ENCODE measurements around the gene ETAA1. TPM values are rescaled to one million over a fixed set of nuclear protein-coding genes. Genes with fewer than 3 reads are reported as not detected.

ETAA1 gene
- total RNA-seq, 1 experiment from 2014 or later, result 9.5 TPM

DNA sequence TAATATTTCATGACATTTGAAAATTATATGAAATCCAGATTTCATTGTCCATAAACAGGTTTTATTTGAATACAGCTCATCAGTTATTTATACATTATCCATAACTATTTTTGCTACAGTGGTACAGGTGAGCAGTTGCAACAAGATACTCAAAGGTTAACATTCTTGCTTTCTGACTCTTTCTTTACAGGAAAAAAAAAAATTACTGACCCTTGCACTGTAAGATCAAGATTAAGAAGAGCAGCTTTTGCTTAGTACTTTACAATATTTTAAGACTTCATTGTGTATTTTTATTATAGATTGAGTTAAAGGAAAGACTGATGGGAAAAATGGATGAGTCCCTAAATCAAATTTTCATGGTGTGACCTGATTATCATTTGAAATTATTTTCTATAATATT, 11.2 kb downstream of the ETAA1 start:
- H3K36me3 ChIP-seq, result peaks cover 73% of the 10 kb centered on the region
- no peaks in the 10 kb centered on the region; the same call in 1 of the 2 replicates for H3K9me3 ChIP-seq
- no peak overlapping the region for H3K4me3 ChIP-seq
- no peak for DNase-seq
- H3K27me3 ChIP-seq, result no peaks in the 10 kb centered on the region

DNA sequence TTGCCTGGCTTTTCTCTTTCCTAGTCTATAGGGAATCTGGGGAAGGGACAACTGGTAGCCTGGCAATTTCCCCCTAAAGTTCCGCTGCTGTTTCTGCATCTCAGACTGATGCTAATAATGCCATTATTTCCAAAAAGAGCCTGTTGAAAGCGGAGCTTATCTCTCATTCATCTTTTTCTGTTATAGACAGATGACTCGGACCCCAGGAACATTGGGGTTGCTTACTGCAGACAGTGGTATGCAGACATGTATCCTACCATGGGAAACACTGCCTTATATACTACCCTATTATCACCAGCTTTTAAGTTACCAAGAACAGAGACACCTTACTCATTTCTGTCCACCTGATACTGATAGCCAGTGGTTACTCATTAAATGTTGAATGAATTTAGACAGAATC, 15.3 kb downstream of the ETAA1 start:
- DNase-seq, result no peak
- Histone ChIP-seq H3K9me3 (no peaks in the 10 kb centered on the region), H3K27me3 (no peaks in the 10 kb centered on the region), H3K4me3 (no peak overlapping the region), H3K36me3 (peaks cover 36% of the 10 kb centered on the region)

- H3K4me3 ChIP-seq, result no peak overlapping the region
Measured at GRCh38 chr2:67414867-67415266, 17.7 kb downstream of the ETAA1 start.

DNA sequence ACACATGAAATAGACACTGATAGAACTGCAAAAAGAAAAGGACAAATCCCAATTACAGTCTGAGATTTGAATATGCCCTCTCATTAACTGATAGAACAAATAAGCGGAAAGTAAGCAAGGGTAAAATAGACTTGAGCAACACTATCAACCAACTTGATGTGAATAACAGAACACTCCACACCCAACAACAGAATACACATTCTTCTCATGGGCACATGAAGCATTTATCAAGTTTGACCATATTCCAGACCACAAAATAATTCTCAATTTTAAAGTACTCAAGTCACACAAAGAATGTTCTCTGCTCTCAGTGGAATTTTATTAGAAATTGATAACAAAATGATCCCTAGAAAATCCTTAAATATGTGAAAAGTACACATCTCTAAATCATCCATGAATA, 19.0 kb downstream of the ETAA1 start:
- Histone ChIP-seq H3K9me3 (no peaks in the 10 kb centered on the region), H3K36me3 (peaks cover 5% of the 10 kb centered on the region), H3K4me3 (no peak overlapping the region), H3K27me3 (no peaks in the 10 kb centered on the region)
- no peak for DNase-seq

More at GRCh38 chr2:67414867-67415266, 17.7 kb downstream of the ETAA1 start:
- Histone ChIP-seq H3K36me3 (peaks cover 17% of the 10 kb centered on the region), H3K9me3 (no peaks in the 10 kb centered on the region), H3K27me3 (no peaks in the 10 kb centered on the region)
- no peak for DNase-seq

DNA sequence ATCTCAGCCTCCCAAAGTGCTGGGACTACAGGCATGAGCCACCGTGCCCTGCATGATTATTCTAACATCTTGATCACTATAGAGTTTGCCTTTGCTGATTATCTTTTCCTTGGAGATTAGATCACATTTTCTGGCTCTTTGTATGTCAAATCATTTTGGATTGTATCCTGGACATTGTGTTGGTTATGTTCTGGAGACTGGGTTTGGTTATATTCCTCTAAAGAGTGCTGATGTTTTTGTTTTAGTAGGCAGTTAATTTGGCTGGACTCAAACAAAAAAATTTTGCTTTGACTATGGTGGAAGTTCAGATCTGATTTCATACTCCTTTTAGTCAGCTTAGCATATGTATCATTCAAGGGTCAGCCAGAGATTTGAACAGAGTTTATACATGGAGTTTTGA, 26.4 kb downstream of the ETAA1 start:
- Histone ChIP-seq H3K36me3 (no peaks in the 10 kb centered on the region), H3K4me3 (no peak overlapping the region), H3K27me3 (no peaks in the 10 kb centered on the region), H3K9me3 (no peaks in the 10 kb centered on the region; the same call in none of the 2 replicates)
- DNase-seq, result no peak

DNA sequence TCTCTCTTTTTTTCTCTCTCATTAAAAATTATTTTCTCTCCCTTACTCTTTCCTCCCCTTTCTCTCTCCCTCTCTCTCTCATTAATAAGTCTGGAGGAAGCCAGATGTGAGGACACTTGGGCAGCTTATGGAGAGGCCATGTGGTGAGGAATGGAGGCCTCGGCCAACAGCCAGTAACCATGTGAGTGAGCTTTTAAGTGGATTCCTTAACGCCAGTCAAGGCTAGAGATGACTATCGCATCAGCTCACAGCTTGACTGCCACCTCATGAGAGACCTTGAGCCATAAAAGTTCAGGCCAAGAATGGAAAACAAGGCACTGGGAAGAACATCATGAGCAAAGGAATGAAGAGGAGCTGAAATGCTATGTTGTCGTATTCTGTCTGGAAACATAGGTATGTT, 39.1 kb downstream of the ETAA1 start:
- H3K9me3 ChIP-seq, result peaks cover 7% of the 10 kb centered on the region; the same call in 1 of the 2 replicates
- no peak overlapping the region for H3K4me3 ChIP-seq
- H3K36me3 ChIP-seq, result no peaks in the 10 kb centered on the region
- no peaks in the 10 kb centered on the region for H3K27me3 ChIP-seq
- DNase-seq, result no peak

DNA sequence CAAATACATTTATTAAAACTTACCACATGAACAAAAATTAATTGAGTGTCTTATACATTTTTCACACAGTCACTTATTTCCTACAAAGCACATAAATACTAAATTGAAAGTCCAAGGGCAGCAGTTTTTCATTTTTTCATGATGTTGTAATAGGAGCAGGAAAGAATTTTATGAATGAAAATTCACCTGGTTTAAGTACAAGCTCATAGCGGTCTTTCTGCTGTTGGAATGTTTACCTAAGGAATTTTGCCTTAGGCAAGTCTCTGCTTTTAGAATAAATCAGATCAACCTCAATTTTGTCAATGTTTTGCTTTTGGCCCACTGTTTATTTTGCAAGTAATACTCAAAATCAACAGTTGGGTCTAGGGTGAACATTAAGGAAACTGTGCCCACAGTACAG, 40.0 kb downstream of the ETAA1 start:
- H3K9me3 ChIP-seq, result 0 out of 2 replicates have a peak, but pooled peaks cover 2% of the 10 kb centered on the region
- H3K36me3 ChIP-seq, result no peaks in the 10 kb centered on the region
- DNase-seq, result no peak
- H3K27me3 ChIP-seq, result no peaks in the 10 kb centered on the region
- no peak overlapping the region for H3K4me3 ChIP-seq

DNA sequence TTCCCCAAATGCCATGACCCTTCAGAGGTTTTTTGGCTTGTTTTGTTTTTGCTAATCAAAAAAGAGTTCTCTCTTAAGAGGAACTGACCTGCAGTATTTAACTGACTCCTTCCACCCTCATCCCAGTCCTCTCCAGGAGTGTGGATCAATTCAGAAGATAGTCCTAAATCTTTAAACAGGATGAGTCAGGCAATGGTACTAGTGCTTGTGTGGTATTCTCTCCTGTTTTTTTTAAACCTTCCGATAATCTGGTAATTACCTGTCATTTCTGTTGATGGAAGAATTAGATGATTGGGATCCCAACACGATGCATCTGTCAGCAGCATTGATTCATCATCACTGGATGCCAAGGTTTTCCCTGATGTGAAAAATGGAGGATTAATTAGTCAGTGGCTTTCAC, 41.2 kb downstream of the ETAA1 start:
- H3K9me3 ChIP-seq, result no peaks in the 10 kb centered on the region
- no peaks in the 10 kb centered on the region for H3K36me3 ChIP-seq
- no peak for DNase-seq
- H3K4me3 ChIP-seq, result no peak overlapping the region
- no peaks in the 10 kb centered on the region for H3K27me3 ChIP-seq

GRCh38 chr2:67445652-67446268, 48.6 kb downstream of the ETAA1 start:
- Histone ChIP-seq H3K27me3 (no peaks in the 10 kb centered on the region), H3K4me3 (no peak overlapping the region), H3K9me3 (0 out of 2 replicates have a peak, but pooled peaks cover 1% of the 10 kb centered on the region), H3K36me3 (no peaks in the 10 kb centered on the region)
- DNase-seq, result no peak

- no peaks in the 10 kb centered on the region for H3K27me3 ChIP-seq
- no peaks in the 10 kb centered on the region for H3K36me3 ChIP-seq
- no peak for DNase-seq
- H3K9me3 ChIP-seq, result peaks cover 5% of the 10 kb centered on the region; the same call in 1 of the 2 replicates
- no peak overlapping the region for H3K4me3 ChIP-seq
Measured at GRCh38 chr2:67446491-67446911, 49.4 kb downstream of the ETAA1 start.

- no peak for DNase-seq
- no peaks in the 10 kb centered on the region for H3K27me3 ChIP-seq
- peaks cover 5% of the 10 kb centered on the region; the same call in 1 of the 2 replicates for H3K9me3 ChIP-seq
- no peaks in the 10 kb centered on the region for H3K36me3 ChIP-seq
- no peak overlapping the region for H3K4me3 ChIP-seq
Measured at GRCh38 chr2:67448648-67449047, 51.5 kb downstream of the ETAA1 start.

GRCh38 chr2:67451086-67451832, 54.1 kb downstream of the ETAA1 start:
- no peaks in the 10 kb centered on the region for H3K36me3 ChIP-seq
- DNase-seq, result no peak

GRCh38 chr2:67453310-67453709, 56.2 kb downstream of the ETAA1 start:
- H3K9me3 ChIP-seq, result peaks cover 5% of the 10 kb centered on the region; the same call in 1 of the 2 replicates
- no peak for DNase-seq
- no peaks in the 10 kb centered on the region for H3K27me3 ChIP-seq
- no peaks in the 10 kb centered on the region for H3K36me3 ChIP-seq
- H3K4me3 ChIP-seq, result no peak overlapping the region

More at GRCh38 chr2:67451086-67451832, 54.1 kb downstream of the ETAA1 start:
- Histone ChIP-seq H3K9me3 (peaks cover 5% of the 10 kb centered on the region; the same call in 1 of the 2 replicates), H3K27me3 (no peaks in the 10 kb centered on the region), H3K4me3 (no peak overlapping the region)

- Histone ChIP-seq H3K9me3 (peaks cover 5% of the 10 kb centered on the region; the same call in 1 of the 2 replicates), H3K4me3 (no peak overlapping the region)
- DNase-seq, result no peak
Measured at GRCh38 chr2:67455219-67456142, 58.3 kb downstream of the ETAA1 start.

DNA sequence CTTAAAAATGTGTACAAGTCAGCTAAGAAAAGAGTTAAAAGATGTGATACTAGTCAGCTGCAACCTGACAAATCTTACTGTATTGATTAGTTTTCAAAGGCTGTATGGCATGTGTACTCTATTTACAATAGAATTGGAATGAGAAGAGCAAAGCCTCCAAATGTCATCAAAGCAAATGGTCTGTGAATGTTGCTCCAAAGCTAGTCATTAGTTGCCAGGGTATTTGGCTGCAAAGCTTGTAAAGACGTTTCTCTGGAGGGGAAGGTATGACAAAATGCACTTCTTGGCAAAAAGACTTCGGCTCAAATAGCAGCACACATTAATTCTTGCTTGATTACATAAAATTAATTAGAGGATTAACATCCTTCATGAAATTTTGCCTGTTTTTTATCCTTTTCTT, 59.3 kb downstream of the ETAA1 start:
- Histone ChIP-seq H3K27me3 (no peaks in the 10 kb centered on the region), H3K9me3 (peaks cover 2% of the 10 kb centered on the region; the same call in 1 of the 2 replicates), H3K36me3 (no peaks in the 10 kb centered on the region), H3K4me3 (no peak overlapping the region)
- no peak for DNase-seq

More at GRCh38 chr2:67455219-67456142, 58.3 kb downstream of the ETAA1 start:
- no peaks in the 10 kb centered on the region for H3K27me3 ChIP-seq
- no peaks in the 10 kb centered on the region for H3K36me3 ChIP-seq

DNA sequence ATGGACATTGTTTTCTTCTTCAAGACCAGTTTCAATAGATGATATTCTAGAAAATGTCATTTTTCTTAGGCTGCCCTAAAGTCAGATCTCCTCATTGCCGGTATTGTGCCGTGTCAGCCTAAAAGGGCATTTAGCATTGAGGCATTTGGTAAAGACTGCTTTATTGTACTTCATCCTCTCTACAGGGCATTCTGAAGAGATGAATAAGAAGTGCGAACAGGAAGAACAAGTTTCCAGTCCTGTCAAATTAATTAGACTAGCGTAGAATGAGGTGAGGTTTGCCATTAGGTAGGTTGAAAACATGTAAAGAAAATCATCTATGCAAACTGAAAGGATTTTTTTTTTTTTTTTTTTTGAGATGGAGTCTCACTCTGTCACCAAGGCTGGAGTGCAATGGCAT, 60.6 kb downstream of the ETAA1 start:
- DNase-seq, result no peak
- no peak overlapping the region for H3K4me3 ChIP-seq
- no peaks in the 10 kb centered on the region for H3K9me3 ChIP-seq
- no peaks in the 10 kb centered on the region for H3K27me3 ChIP-seq
- no peaks in the 10 kb centered on the region for H3K36me3 ChIP-seq

- no peak for DNase-seq
- Histone ChIP-seq H3K27me3 (no peaks in the 10 kb centered on the region), H3K36me3 (no peaks in the 10 kb centered on the region), H3K9me3 (no peaks in the 10 kb centered on the region), H3K4me3 (no peak overlapping the region)
Measured at GRCh38 chr2:67459761-67460160, 62.6 kb downstream of the ETAA1 start.

Data from MG63 (cell line).